Measurements from ENCODE around the gene LRBA. TPM values are rescaled to one million over a fixed set of nuclear protein-coding genes. Genes with fewer than 3 reads are reported as not detected.

Gene LRBA
- total and polyA plus RNA-seq, 2 of the 4 experiments (the other 2 are of a cell fraction): 10.2 to 51.6 TPM

DNA sequence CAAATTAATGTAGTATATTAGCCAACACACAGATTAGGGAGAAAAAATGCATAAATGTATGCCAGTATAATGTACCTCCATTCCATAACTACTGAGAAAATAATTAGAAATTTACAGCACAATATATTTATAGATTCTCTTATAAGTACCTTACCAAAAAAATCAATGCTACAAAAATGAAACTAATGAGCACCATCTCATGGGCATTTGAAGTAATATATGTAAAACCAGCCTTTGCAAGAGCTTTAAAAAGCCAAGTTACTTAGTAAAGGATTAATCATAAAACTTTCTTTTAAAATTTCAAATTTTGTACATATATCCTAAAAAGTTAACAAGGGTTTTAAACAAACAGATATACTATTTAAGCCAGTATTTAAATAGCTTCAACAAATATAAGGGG lies 43.2 kb downstream of the LRBA start:
- DNase-seq: no peak

More for the DNA sequence above, 43.2 kb downstream of the LRBA start:
- Histone ChIP-seq H2BK20ac (ENCODE audit: low read depth, low read length) (no peak overlapping the region), H2BK120ac (ENCODE audit: low read depth, low read length) (no peak overlapping the region), H3K4ac (ENCODE audit: low read depth, low read length) (no peak overlapping the region), H2AFZ (replicated peaks; ENCODE audit: low read length, poor library complexity) (no peak overlapping the region), H3K9me1 (ENCODE audit: insufficient read depth, low read length) (no peaks in the 10 kb centered on the region), H2AK9ac (replicated peaks; ENCODE audit: low read depth, low read length, poor library complexity) (no peak overlapping the region), H2BK5ac (ENCODE audit: low read depth, low read length, poor library complexity, severe bottlenecking) (no peak overlapping the region), H4K20me1 (ENCODE audit: insufficient read depth, low read length) (no peaks in the 10 kb centered on the region), H2AK5ac (ENCODE audit: low read depth, low read length) (no peak overlapping the region), H3K79me1 (ENCODE audit: low read depth in 1 of 2, low read length in 2 of 2) (peaks cover 0 to 2% of the 10 kb centered on the region in 2 experiments; a peak in 1 of 4 replicates), H3K9ac (ENCODE audit: low read depth, low read length) (no peak overlapping the region), H2BK15ac (ENCODE audit: low read depth, low read length) (no peak overlapping the region), H3K18ac (ENCODE audit: low read depth, low read length) (no peak overlapping the region), H3K4me1 (ENCODE audit: control insufficient read depth, insufficient read depth, low read length) (no peaks in the 10 kb centered on the region), H3K4me3 (ENCODE audit: insufficient read depth, low read depth, low read length) (no peak overlapping the region), H4K8ac (ENCODE audit: low read depth in 2 of 2, low read length in 2 of 2) (no peak overlapping the region), H3K14ac (replicated peaks; ENCODE audit: low read depth, low read length) (no peak overlapping the region), H3K27ac (ENCODE audit: insufficient read depth, low read length) (no peak overlapping the region), H3K23ac (ENCODE audit: low read depth, low read length) (no peak overlapping the region), H4K5ac (ENCODE audit: low read depth, low read length) (no peak overlapping the region), H3K9me3 (ENCODE audit: control insufficient read depth, insufficient read depth, low read length) (no peaks in the 10 kb centered on the region), H3K4me2 (ENCODE audit: low read depth, low read length) (no peak overlapping the region), H3K36me3 (ENCODE audit: control insufficient read depth, insufficient read depth, low read length) (no peaks in the 10 kb centered on the region), H3K27me3 (ENCODE audit: control insufficient read depth, insufficient read depth, low read length) (no peaks in the 10 kb centered on the region), H3K56ac (ENCODE audit: extremely low read depth, insufficient read depth, low read length) (no peak overlapping the region), H4K91ac (ENCODE audit: insufficient read depth, low read depth, low read length) (no peak overlapping the region)
- ChIA-PET CTCF (interaction anchor here (1.0 kb wide), 1 partner anchor 973 kb away, joined by 3 read pairs; no protein-coding TSS in a partner anchor), POLR2A (ENCODE audit: unreplicated experiment) (no interaction called here)
- in situ Hi-C loops (cut with MboI; ENCODE audit: low sequenced_read_pairs): no loop called here
- no peak for TF ChIP-seq BHLHE40 (IDR thresholded peaks at IDR 0.05; ENCODE audit: low read depth, low read length)
- no peak for TF ChIP-seq RFX5 (IDR thresholded peaks at IDR 0.05; ENCODE audit: low read depth, low read length)
- no peak for TF ChIP-seq NFE2L2 (IDR thresholded peaks at IDR 0.05; ENCODE audit: low read depth, low read length)
- TF ChIP-seq FOS (IDR thresholded peaks at IDR 0.05; ENCODE audit: low read depth, low read length): no peak
- TF ChIP-seq CTCF (conservative IDR thresholded peaks at IDR 0.05; ENCODE audit: low read depth, low read length): no peak
- no peak for TF ChIP-seq MAZ (IDR thresholded peaks at IDR 0.05; ENCODE audit: borderline replicate concordance, low read depth, low read length)
- TF ChIP-seq CHD1 (IDR thresholded peaks at IDR 0.05; ENCODE audit: low read depth, low read length): no peak
- TF ChIP-seq RAD21 (IDR thresholded peaks at IDR 0.05; ENCODE audit: low read length): no peak
- TF ChIP-seq ELK1 (IDR thresholded peaks at IDR 0.05; ENCODE audit: borderline replicate concordance, low read depth, low read length): no peak
- no peak for TF ChIP-seq RCOR1 (IDR thresholded peaks at IDR 0.05; ENCODE audit: insufficient replicate concordance, low read length)
- no peak for TF ChIP-seq MXI1 (IDR thresholded peaks at IDR 0.05; ENCODE audit: borderline replicate concordance, low read depth, low read length)
- no peak for TF ChIP-seq SMC3 (IDR thresholded peaks at IDR 0.05; ENCODE audit: low read depth, low read length)
- TF ChIP-seq POLR2A (IDR thresholded peaks at IDR 0.05; ENCODE audit: low read depth, low read length): no peak
- TF ChIP-seq MAFK (IDR thresholded peaks at IDR 0.05; ENCODE audit: low read depth, low read length): no peak
- TF ChIP-seq, protein P1, sequence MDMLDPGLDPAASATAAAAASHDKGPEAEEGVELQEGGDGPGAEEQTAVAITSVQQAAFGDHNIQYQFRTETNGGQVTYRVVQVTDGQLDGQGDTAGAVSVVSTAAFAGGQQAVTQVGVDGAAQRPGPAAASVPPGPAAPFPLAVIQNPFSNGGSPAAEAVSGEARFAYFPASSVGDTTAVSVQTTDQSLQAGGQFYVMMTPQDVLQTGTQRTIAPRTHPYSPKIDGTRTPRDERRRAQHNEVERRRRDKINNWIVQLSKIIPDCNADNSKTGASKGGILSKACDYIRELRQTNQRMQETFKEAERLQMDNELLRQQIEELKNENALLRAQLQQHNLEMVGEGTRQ (IDR thresholded peaks at IDR 0.05; ENCODE audit: low read depth, low read length): no peak
- no peak for TF ChIP-seq CEBPB (IDR thresholded peaks at IDR 0.05; ENCODE audit: low read depth, low read length)
- intact Hi-C loops (cut with micrococcal nuclease): no loop called here
- dilution Hi-C loops (cut with HindIII; ENCODE audit: low sequenced_read_pairs, unreplicated experiment): no loop called here
- ATAC-seq (ENCODE audit: low read depth): no peak
- BruUV-seq (replicated peaks): no TSS peak
